BLaER1 (cell line): ENCODE results near the gene GARNL3.

ENCODE experiments used
- H3K27ac ChIP-seq: shearing (Covaris generic); formaldehyde crosslinking; 2 replicates; pipeline ENCODE4 v1.8.1; 2022
- H3K27me3 ChIP-seq: shearing (Covaris generic); formaldehyde crosslinking; 2 replicates; pipeline ENCODE4 v1.8.1; 2022
- H3K36me3 ChIP-seq: shearing (Covaris generic); formaldehyde crosslinking; 2 replicates; pipeline ENCODE4 v1.8.1; 2022
- H3K4me1 ChIP-seq: shearing (Covaris generic); formaldehyde crosslinking; 2 replicates; pipeline ENCODE4 v1.8.1; 2022
- H3K4me2 ChIP-seq: shearing (Covaris generic); formaldehyde crosslinking; 2 replicates; pipeline ENCODE4 v1.8.1; 2022
- H3K4me3 ChIP-seq: shearing (Covaris generic); formaldehyde crosslinking; 2 replicates; pipeline ENCODE4 v1.8.1; 2022
- H3K9ac ChIP-seq: shearing (Covaris generic); formaldehyde crosslinking; 2 replicates; pipeline ENCODE4 v1.8.1; 2022
- H3K9me3 ChIP-seq: shearing (Covaris generic); formaldehyde crosslinking; 2 replicates; pipeline ENCODE4 v1.8.1; 2022
- H4K20me1 ChIP-seq: shearing (Covaris generic); formaldehyde crosslinking; 2 replicates; pipeline ENCODE4 v1.8.1; 2022
- Cebpa-rat ChIP-seq: shearing (Covaris generic); IDR thresholded peaks from 2 replicates; pipeline ENCODE4 v1.8.1; 2022

Gene GARNL3

GRCh38 chr9:127404631-127405030 lies 140.1 kb downstream of the GARNL3 start:
- no peak for TF ChIP-seq Cebpa-rat
- Histone ChIP-seq H3K4me1 (peaks cover 5% of the 10 kb centered on the region; the same call in 1 of the 2 replicates), H3K4me3 (no peak overlapping the region), H4K20me1 (peaks cover 18% of the 10 kb centered on the region; the same call in 1 of the 2 replicates), H3K27me3 (no peaks in the 10 kb centered on the region), H3K4me2 (no peak overlapping the region), H3K9me3 (no peaks in the 10 kb centered on the region), H3K27ac (no peak overlapping the region), H3K36me3 (peaks cover 33% of the 10 kb centered on the region; the same call in 1 of the 2 replicates), H3K9ac (no peak overlapping the region)

DNA sequence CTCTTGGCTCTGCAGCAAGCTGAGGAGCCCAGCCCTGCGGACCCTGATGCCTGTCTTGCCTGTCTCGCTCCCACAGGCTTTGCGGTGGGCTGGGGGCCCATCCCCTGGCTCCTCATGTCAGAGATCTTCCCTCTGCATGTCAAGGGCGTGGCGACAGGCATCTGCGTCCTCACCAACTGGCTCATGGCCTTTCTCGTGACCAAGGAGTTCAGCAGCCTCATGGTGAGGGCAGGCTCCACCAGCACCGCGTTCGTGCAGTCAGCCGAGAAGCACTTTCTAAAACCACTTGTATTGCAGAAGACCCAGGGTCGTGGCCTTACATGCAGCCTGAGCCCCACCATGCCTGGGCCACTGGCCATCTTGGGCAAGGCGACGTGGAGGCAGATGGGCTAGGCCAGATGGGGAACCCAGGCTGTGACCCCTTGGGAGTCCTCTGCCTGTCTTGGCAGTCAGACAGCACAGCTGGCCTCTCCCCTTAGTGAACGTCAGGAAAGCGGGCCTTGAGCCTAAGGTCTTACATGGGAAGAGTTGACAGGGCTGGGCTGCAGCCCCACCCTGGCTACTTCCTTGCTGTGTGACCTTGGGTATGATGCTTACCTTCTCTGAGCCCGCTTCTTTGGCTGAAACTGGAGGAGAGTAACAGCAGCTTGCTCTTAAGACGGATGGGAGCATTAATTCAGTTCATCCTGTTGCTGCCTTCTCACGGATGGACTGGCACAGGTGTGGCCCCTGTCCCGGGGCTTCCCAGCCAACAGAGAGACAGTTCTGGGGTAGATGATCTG lies 141.0 kb downstream of the GARNL3 start:
- H3K9ac ChIP-seq: no peak overlapping the region
- TF ChIP-seq Cebpa-rat: no peak
- peaks cover 5% of the 10 kb centered on the region; the same call in 1 of the 2 replicates for H3K4me1 ChIP-seq
- H3K27me3 ChIP-seq: no peaks in the 10 kb centered on the region
- peaks cover 16% of the 10 kb centered on the region; the same call in 1 of the 2 replicates for H4K20me1 ChIP-seq
- H3K4me2 ChIP-seq: no peak overlapping the region
- H3K36me3 ChIP-seq: peaks cover 33% of the 10 kb centered on the region; the same call in 1 of the 2 replicates
- no peak overlapping the region for H3K27ac ChIP-seq
- H3K4me3 ChIP-seq: no peak overlapping the region
- no peaks in the 10 kb centered on the region for H3K9me3 ChIP-seq

DNA sequence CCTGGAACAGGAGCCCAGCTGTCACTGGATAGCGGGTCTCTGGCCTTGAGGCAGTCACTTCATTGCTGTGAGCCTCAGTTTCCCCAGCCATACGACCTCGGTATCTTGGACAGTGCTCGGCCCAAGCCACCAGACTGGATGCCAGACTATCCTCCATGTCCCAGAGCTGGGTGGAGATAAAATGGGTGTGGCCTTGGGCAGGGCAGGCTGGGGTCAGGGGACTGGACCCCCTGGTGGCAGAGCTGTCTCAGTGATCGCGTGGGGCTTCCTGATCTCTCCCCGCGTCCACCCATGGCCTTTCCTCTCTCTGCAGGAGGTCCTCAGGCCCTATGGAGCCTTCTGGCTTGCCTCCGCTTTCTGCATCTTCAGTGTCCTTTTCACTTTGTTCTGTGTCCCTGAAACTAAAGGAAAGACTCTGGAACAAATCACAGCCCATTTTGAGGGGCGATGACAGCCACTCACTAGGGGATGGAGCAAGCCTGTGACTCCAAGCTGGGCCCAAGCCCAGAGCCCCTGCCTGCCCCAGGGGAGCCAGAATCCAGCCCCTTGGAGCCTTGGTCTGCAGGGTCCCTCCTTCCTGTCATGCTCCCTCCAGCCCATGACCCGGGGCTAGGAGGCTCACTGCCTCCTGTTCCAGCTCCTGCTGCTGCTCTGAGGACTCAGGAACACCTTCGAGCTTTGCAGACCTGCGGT lies 142.4 kb downstream of the GARNL3 start:
- Histone ChIP-seq H3K4me3 (no peak overlapping the region), H3K4me1 (peaks cover 5% of the 10 kb centered on the region; the same call in 1 of the 2 replicates), H3K27me3 (no peaks in the 10 kb centered on the region), H3K9me3 (no peaks in the 10 kb centered on the region), H3K27ac (no peak overlapping the region), H3K9ac (no peak overlapping the region), H3K36me3 (peaks cover 29% of the 10 kb centered on the region; the same call in 1 of the 2 replicates), H3K4me2 (no peak overlapping the region), H4K20me1 (peaks cover 8% of the 10 kb centered on the region; the same call in 1 of the 2 replicates)
- no peak for TF ChIP-seq Cebpa-rat

DNA sequence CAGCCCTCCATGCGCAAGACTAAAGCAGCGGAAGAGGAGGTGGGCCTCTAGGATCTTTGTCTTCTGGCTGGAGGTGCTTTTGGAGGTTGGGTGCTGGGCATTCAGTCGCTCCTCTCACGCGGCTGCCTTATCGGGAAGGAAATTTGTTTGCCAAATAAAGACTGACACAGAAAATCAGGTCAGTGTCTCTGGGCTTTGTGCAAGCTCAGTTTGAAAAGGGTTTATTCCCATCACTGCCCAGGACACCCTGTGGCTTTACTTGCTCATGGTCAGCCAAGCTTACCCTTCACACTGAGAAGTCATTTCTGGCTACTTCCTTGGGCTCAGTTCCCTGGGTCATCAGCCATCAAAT lies 142.9 kb downstream of the GARNL3 start:
- Histone ChIP-seq H3K27ac (no peak overlapping the region), H3K4me2 (no peak overlapping the region), H3K9me3 (no peaks in the 10 kb centered on the region), H4K20me1 (peaks cover 3% of the 10 kb centered on the region; the same call in 1 of the 2 replicates), H3K36me3 (peaks cover 24% of the 10 kb centered on the region; the same call in 1 of the 2 replicates), H3K27me3 (no peaks in the 10 kb centered on the region), H3K4me3 (no peak overlapping the region), H3K4me1 (peaks cover 5% of the 10 kb centered on the region; the same call in 1 of the 2 replicates), H3K9ac (no peak overlapping the region)
- TF ChIP-seq Cebpa-rat: no peak

- H3K27ac ChIP-seq: no peak overlapping the region
- no peaks in the 10 kb centered on the region for H3K9me3 ChIP-seq
- H3K4me1 ChIP-seq: 0 out of 2 replicates have a peak, but pooled peaks cover 8% of the 10 kb centered on the region
- no peak overlapping the region for H3K9ac ChIP-seq
- no peak overlapping the region for H3K4me2 ChIP-seq
- no peaks in the 10 kb centered on the region for H3K36me3 ChIP-seq
- H4K20me1 ChIP-seq: no peaks in the 10 kb centered on the region
- TF ChIP-seq Cebpa-rat: no peak
- H3K27me3 ChIP-seq: no peaks in the 10 kb centered on the region
- H3K4me3 ChIP-seq: no peak overlapping the region
These were observed 146.5 kb downstream of the GARNL3 start for GRCh38 chr9:127411122-127411521.

GRCh38 chr9:127415141-127415540 lies 150.6 kb downstream of the GARNL3 start:
- Histone ChIP-seq H3K27me3 (no peaks in the 10 kb centered on the region), H3K9ac (no peak overlapping the region), H3K27ac (no peak overlapping the region), H4K20me1 (no peaks in the 10 kb centered on the region), H3K9me3 (no peaks in the 10 kb centered on the region), H3K36me3 (peaks cover 9% of the 10 kb centered on the region; the same call in 1 of the 2 replicates), H3K4me1 (0 out of 2 replicates have a peak, but pooled peaks cover 8% of the 10 kb centered on the region), H3K4me2 (no peak overlapping the region), H3K4me3 (no peak overlapping the region)
- no peak for TF ChIP-seq Cebpa-rat

DNA sequence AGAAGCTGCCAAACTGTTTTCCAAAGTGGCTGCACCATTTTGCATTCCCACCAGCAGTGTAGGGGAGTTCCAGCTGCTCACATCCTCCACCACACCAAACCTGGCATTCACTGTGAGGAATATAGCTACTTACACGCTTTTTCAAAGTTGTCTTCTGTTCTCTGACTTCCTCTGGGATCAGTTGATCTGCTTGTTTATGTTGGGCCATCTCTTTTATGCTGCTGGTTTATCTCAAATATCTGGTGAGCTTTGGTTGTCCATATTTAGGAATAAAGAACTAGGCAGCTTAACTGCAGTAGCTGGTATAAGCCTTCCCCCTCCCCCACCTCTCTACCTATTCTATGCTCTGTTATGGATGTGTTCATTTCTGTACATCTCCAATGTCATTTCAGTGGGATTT lies 151.1 kb downstream of the GARNL3 start:
- H3K9ac ChIP-seq: no peak overlapping the region
- no peak overlapping the region for H3K4me2 ChIP-seq
- H3K27ac ChIP-seq: no peak overlapping the region
- H3K9me3 ChIP-seq: no peaks in the 10 kb centered on the region
- H3K4me3 ChIP-seq: no peak overlapping the region
- H3K36me3 ChIP-seq: peaks cover 9% of the 10 kb centered on the region; the same call in 1 of the 2 replicates
- no peak for TF ChIP-seq Cebpa-rat
- 0 out of 2 replicates have a peak, but pooled peaks cover 8% of the 10 kb centered on the region for H3K4me1 ChIP-seq
- no peaks in the 10 kb centered on the region for H4K20me1 ChIP-seq
- H3K27me3 ChIP-seq: no peaks in the 10 kb centered on the region

- Histone ChIP-seq H3K9me3 (no peaks in the 10 kb centered on the region), H3K27me3 (no peaks in the 10 kb centered on the region), H4K20me1 (no peaks in the 10 kb centered on the region), H3K4me3 (no peak overlapping the region), H3K27ac (no peak overlapping the region), H3K9ac (no peak overlapping the region), H3K4me2 (no peak overlapping the region), H3K4me1 (peaks cover 13% of the 10 kb centered on the region), H3K36me3 (peaks cover 9% of the 10 kb centered on the region; the same call in 1 of the 2 replicates)
- TF ChIP-seq Cebpa-rat: no peak
These were observed 152.8 kb downstream of the GARNL3 start for GRCh38 chr9:127417131-127418036.

DNA sequence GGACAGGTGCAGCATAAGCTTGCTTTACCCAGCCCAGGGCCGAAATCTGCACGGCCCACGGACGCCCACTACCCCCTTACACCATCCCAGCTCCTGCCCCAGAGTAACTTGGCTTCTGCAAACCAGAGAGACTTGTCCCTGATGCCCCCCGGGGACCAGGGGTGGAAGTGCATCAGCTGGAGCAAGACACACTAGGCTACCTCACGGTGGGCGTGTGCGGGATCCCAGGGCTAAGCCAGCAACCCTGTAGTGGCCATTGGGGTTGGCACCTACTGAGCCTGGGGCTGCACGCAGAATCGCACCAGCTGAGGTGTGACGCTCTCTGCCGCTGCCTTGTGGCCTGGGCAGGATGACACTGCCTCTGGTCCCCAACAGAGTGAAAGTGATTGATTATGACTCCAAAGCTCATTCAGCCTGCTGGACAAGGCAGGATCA lies 153.5 kb downstream of the GARNL3 start:
- Histone ChIP-seq H3K9me3 (no peaks in the 10 kb centered on the region), H3K4me3 (no peak overlapping the region), H4K20me1 (no peaks in the 10 kb centered on the region), H3K27ac (no peak overlapping the region), H3K4me1 (peaks cover 20% of the 10 kb centered on the region), H3K4me2 (no peak overlapping the region), H3K27me3 (no peaks in the 10 kb centered on the region), H3K9ac (no peak overlapping the region), H3K36me3 (peaks cover 9% of the 10 kb centered on the region; the same call in 1 of the 2 replicates)
- TF ChIP-seq Cebpa-rat: no peak
